GM23338 (cell line): ENCODE data around the gene AGR2. TPM values are rescaled to one million over a fixed set of nuclear protein-coding genes. Genes with fewer than 3 reads are reported as not detected.

Experiments used
- ATAC-seq: fragments of 200-7000 bp; cut with Tn5 transposase; 3 replicates; pipeline ENCODE4 v1.9.1; 2020
- DNase-seq: peaks from one replicate; pipeline ENCODE4 v3.0.0-alpha.2; 2015; ENCODE audit warnings: low spot score
- H2AFZ ChIP-seq: fragments of 200-600 bp; sonication (generic); 2 replicates; pipeline ENCODE4 v1.8.0; 2016; ENCODE audit warnings: antibody characterized with exemption, mild to moderate bottlenecking, moderate library complexity
- H3F3A ChIP-seq: fragments of 200-600 bp; sonication (generic); replicated peaks from 2 replicates; pipeline ENCODE4 v1.8.0; 2017; ENCODE audit warnings: antibody characterized with exemption, mixed run types, low read depth
- H3K27ac ChIP-seq: fragments of 200-600 bp; sonication (generic); 2 replicates; pipeline ENCODE4 v1.6.1; 2016; ENCODE audit warnings: low read depth
- H3K27me3 ChIP-seq: fragments of 200-600 bp; sonication (generic); 2 replicates; pipeline ENCODE4 v1.8.0; 2016; ENCODE audit warnings: mild to moderate bottlenecking, mixed run types, moderate library complexity; ENCODE audit not compliant: insufficient read depth
- H3K36me3 ChIP-seq: fragments of 200-600 bp; sonication (generic); 2 replicates; pipeline ENCODE4 v1.8.0; 2016; ENCODE audit warnings: mild to moderate bottlenecking; ENCODE audit not compliant: insufficient read depth
- H3K4me1 ChIP-seq: fragments of 200-600 bp; sonication (generic); 2 replicates; pipeline ENCODE4 v1.8.0; 2016; ENCODE audit warnings: mild to moderate bottlenecking, moderate library complexity; ENCODE audit not compliant: insufficient read depth
- H3K4me2 ChIP-seq: fragments of 200-600 bp; sonication (generic); 2 replicates; pipeline ENCODE4 v1.7.1; 2017; ENCODE audit warnings: mixed run types
- H3K4me3 ChIP-seq: fragments of 200-600 bp; sonication (generic); 2 replicates; pipeline ENCODE4 v1.6.1; 2016; ENCODE audit warnings: mixed run types
- H3K79me2 ChIP-seq: fragments of 200-600 bp; sonication (generic); replicated peaks from 2 replicates; pipeline ENCODE4 v1.8.0; 2017; ENCODE audit warnings: mild to moderate bottlenecking; ENCODE audit not compliant: insufficient read depth
- H3K9me2 ChIP-seq: fragments of 200-600 bp; sonication (generic); 2 replicates; pipeline ENCODE4 v1.8.0; 2017; ENCODE audit not compliant: insufficient read depth
- H4K20me1 ChIP-seq: fragments of 200-600 bp; sonication (generic); replicated peaks from 2 replicates; pipeline ENCODE4 v1.8.0; 2017; ENCODE audit warnings: mild to moderate bottlenecking; ENCODE audit not compliant: insufficient read depth
- H3K27ac Mint-ChIP-seq: 2 replicates; pipeline ENCODE4 v1.8.0; 2020; ENCODE audit warnings: inconsistent platforms, mild to moderate bottlenecking, moderate library complexity, mixed read lengths
- H3K27me3 Mint-ChIP-seq: 3 replicates; pipeline ENCODE4 v1.8.0; 2022; ENCODE audit warnings: low read depth, mild to moderate bottlenecking, moderate library complexity, mixed read lengths, inconsistent platforms; ENCODE audit not compliant: insufficient read depth, poor library complexity
- H3K36me3 Mint-ChIP-seq: 3 replicates; pipeline ENCODE4 v1.8.0; 2021; ENCODE audit warnings: low read depth, mild to moderate bottlenecking, inconsistent platforms, moderate library complexity, mixed read lengths
- H3K4me1 Mint-ChIP-seq: 3 replicates; pipeline ENCODE4 v1.8.0; 2020; ENCODE audit warnings: mild to moderate bottlenecking, inconsistent platforms, mixed read lengths
- H3K4me3 Mint-ChIP-seq: 3 replicates; pipeline ENCODE4 v1.8.0; 2021; ENCODE audit warnings: moderate library complexity, mild to moderate bottlenecking, inconsistent platforms, mixed read lengths
- H3K9me3 Mint-ChIP-seq: 3 replicates; pipeline ENCODE4 v1.8.0; 2020; ENCODE audit warnings: moderate library complexity, mild to moderate bottlenecking, inconsistent platforms, mixed read lengths
- CTCF ChIP-seq, 2 experiments: fragments of 200-600 bp in 1 of 2; sonication (generic) in 1 of 2; conservative IDR thresholded peaks; 2 replicates each; pipeline versions ENCODE4 v1.5.1 to v1.6.1; 2016 to 2017; ENCODE audit warnings: antibody characterized with exemption in 2 of 2, low read depth in 2 of 2, mild to moderate bottlenecking in 2 of 2, moderate library complexity in 1 of 2
- EZH2phosphoT487 ChIP-seq: fragments of 200-600 bp; sonication (generic); IDR thresholded peaks from one replicate; pipeline ENCODE4 v1.8.1; 2018; ENCODE audit warnings: antibody characterized with exemption; ENCODE audit not compliant: unreplicated experiment
- POLR2AphosphoS5 ChIP-seq: IDR thresholded peaks from 2 replicates; pipeline ENCODE4 v1.6.1; 2016; ENCODE audit warnings: antibody characterized with exemption, low read depth
- REST ChIP-seq: IDR thresholded peaks from one replicate; pipeline ENCODE4 v1.6.1; 2018; ENCODE audit warnings: antibody characterized with exemption; ENCODE audit not compliant: unreplicated experiment
- ZNF331 ChIP-seq: fragments of 250-450 bp; sonication (Bioruptor Pico); IDR thresholded peaks from 2 replicates; pipeline ENCODE4 v1.5.0; 2020; ENCODE audit warnings: low read depth, mild to moderate bottlenecking, moderate library complexity
- polyA plus RNA-seq: library from polyadenylated mRNA; unstranded; fragments of >200 nt; fragmentation: Nextera tagmentation; extraction: Ambion mirVana; gene quantifications from 2 replicates; pipeline ENCODE4 v1.2.1, GENCODE V29; 2016
- total RNA-seq: library from RNA; depleted of rRNA; stranded (reverse); fragments of >200 nt; shearing (Covaris generic); gene quantifications from 2 replicates; pipeline ENCODE4 v1.2.3, GENCODE V29; 2014

The AGR2 gene
- total and polyA plus RNA-seq, 2 experiments from 2014 or later: not detected

- H3K27me3 ChIP-seq: no peaks in the 10 kb centered on the region
- H3K79me2 ChIP-seq: no peaks in the 10 kb centered on the region
- H3F3A ChIP-seq: no peaks in the 10 kb centered on the region
- no peak overlapping the region for H3K4me3 ChIP-seq
- no peaks in the 10 kb centered on the region for H3K4me1 ChIP-seq
- H3K9me3 Mint-ChIP-seq: no peaks in the 10 kb centered on the region
- no peaks in the 10 kb centered on the region for H3K36me3 ChIP-seq
- H3K27me3 Mint-ChIP-seq: peaks cover 2% of the 10 kb centered on the region
- H3K4me3 Mint-ChIP-seq: no peak overlapping the region
- H2AFZ ChIP-seq: no peak overlapping the region
- TF ChIP-seq EZH2phosphoT487 (no peak), CTCF (conservative IDR thresholded peaks at IDR 0.05; ENCODE audit: low read depth in 2 of 2) (no peak), REST (no peak)
- no peaks in the 10 kb centered on the region; the same call in 2 of the 3 replicates for H3K36me3 Mint-ChIP-seq
- H4K20me1 ChIP-seq: no peaks in the 10 kb centered on the region
- no peak for DNase-seq
- ATAC-seq: no peak
- no peaks in the 10 kb centered on the region for H3K9me2 ChIP-seq
- H3K4me1 Mint-ChIP-seq: peaks cover 5% of the 10 kb centered on the region; the same call in 2 of the 3 replicates
- no peak overlapping the region for H3K4me2 ChIP-seq
- no peak overlapping the region for H3K27ac ChIP-seq
- no peak overlapping the region for H3K27ac Mint-ChIP-seq
Measured at GRCh38 chr7:16813232-16813616, 8.4 kb upstream of the AGR2 start.

GRCh38 chr7:16812542-16813231 is 7.9 kb upstream of the AGR2 start:
- Histone ChIP-seq H3F3A (no peaks in the 10 kb centered on the region), H3K4me2 (no peak overlapping the region), H3K79me2 (no peaks in the 10 kb centered on the region), H3K27me3 (no peaks in the 10 kb centered on the region), H3K36me3 (no peaks in the 10 kb centered on the region), H3K27ac (no peak overlapping the region), H3K4me1 (no peaks in the 10 kb centered on the region), H3K4me3 (no peak overlapping the region), H3K9me2 (no peaks in the 10 kb centered on the region), H4K20me1 (no peaks in the 10 kb centered on the region), H2AFZ (no peak overlapping the region)
- Mint-ChIP-seq H3K27me3 (peaks cover 2% of the 10 kb centered on the region), H3K4me3 (no peak overlapping the region), H3K36me3 (no peaks in the 10 kb centered on the region), H3K9me3 (no peaks in the 10 kb centered on the region), H3K27ac (no peak overlapping the region), H3K4me1 (peaks cover 5% of the 10 kb centered on the region; the same call in 2 of the 3 replicates)
- TF ChIP-seq ZNF331 (no peak), POLR2AphosphoS5 (no peak)
- ATAC-seq: no peak
- DNase-seq: no peak
